GM13977 (cell line): ENCODE results near the gene TEAD1.

Experiments used
- DNase-seq: peaks from one replicate; pipeline ENCODE4 v3.0.0; 2012; ENCODE audit warnings: low spot score
- in situ Hi-C: fragments of 300-500 bp; cut with MboI; formaldehyde crosslinking; loops from one replicate; pipeline ENCODE4 v1.12.0; 2022; ENCODE audit warnings: low sequenced_read_pairs, low pct_unique_long_range_greater_than_20kb, mixed read lengths, inconsistent platforms; ENCODE audit not compliant: unreplicated experiment
- TF ChIP-seq, protein P1 (sequence below): IDR thresholded peaks from 2 replicates; pipeline ENCODE4 v1.5.1; 2012; ENCODE audit warnings: mild to moderate bottlenecking, control low read depth; ENCODE audit not compliant: insufficient read depth; ENCODE audit errors: extremely low read depth, missing control alignments

The TEAD1 gene

DNA sequence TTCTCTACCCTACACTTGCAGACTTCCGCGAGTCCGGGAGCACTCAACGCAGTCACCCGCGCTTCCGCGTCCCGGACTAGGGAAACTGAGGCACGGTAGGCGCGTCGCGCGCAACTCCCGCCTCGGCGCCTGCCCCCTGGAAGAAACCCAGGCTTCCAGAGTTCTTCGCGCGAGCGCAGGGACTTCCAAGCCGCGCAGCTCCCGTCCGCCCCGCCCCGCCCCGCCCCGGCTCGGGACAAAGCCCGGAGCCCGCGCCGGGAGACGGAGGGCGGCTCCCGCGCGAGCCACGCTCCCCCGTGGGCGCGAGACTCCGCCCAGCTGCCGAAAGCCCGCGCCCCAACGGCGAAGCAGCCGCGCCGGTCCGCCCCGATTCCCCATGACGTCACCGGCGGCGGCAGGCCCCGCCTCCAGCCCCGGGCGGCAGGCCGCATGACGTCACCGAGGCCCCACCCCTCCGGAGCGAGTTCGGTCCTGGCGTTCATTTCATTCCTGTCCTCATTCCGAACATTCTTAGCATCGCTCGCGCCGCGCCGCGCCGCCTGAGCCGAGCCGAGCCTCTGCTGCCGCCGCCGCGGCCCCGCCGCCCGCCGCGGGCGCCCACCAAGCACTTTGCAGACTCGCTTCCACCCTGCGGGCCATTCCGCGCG is at the start of gene TEAD1:
TSS of gene TEAD1 (plus strand) at position 498 of the 647 bp plus-strand sequence.
- in situ Hi-C loops: no loop called here
- TF ChIP-seq, protein P1, sequence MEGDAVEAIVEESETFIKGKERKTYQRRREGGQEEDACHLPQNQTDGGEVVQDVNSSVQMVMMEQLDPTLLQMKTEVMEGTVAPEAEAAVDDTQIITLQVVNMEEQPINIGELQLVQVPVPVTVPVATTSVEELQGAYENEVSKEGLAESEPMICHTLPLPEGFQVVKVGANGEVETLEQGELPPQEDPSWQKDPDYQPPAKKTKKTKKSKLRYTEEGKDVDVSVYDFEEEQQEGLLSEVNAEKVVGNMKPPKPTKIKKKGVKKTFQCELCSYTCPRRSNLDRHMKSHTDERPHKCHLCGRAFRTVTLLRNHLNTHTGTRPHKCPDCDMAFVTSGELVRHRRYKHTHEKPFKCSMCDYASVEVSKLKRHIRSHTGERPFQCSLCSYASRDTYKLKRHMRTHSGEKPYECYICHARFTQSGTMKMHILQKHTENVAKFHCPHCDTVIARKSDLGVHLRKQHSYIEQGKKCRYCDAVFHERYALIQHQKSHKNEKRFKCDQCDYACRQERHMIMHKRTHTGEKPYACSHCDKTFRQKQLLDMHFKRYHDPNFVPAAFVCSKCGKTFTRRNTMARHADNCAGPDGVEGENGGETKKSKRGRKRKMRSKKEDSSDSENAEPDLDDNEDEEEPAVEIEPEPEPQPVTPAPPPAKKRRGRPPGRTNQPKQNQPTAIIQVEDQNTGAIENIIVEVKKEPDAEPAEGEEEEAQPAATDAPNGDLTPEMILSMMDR: no peak
- peak; percentile 93 for DNase-seq

DNA sequence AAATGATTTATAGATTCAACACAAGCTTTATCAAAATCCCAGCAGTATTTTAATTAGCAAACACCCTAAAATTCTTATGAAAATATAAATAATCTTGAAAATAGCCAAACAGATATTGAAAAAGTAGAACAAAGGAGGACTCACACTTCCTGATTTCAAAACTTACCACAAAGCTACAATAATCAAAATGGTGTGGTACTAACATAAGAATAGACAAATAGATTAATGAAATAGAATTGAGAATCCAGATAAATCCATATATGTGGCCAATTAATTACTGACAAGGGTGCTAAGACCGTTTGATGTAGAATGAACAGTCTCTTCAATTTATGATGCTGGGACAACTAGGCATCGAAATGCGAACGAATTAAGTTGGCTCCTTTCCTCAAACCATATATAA is 49.6 kb upstream of the TEAD1 start:
- in situ Hi-C loops: loop anchor here (25.0 kb wide), 1 partner anchor 263 kb away; no protein-coding TSS in a partner anchor
- TF ChIP-seq, protein P1: no peak
- DNase-seq: no peak

DNA sequence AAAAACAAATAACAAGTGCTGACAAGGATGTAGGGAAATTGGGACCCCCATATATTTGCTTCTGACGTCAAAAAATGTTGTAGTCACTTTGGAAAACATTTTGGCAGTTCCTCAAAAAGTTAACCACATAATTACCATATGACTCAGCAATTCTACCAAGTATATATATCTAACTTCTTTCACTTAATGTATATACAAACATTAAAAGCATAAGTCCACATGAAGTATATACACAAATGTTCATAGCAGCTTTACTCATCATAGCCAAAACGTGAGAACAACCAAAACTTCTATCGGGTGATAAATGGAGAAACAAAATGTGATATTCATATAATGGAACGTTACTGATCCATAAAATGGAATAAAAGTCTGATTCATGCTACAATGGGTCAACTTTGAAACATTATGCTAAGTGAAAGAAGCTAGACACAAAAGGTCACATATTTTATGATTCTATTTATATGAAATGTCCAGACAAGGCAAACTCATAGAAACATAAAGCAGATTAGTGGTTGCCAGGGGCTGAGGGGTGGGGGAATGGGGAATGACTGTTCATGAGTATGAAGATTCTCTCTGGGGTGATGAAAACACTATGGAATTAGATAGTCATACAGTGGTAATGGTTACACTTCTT is 48.7 kb upstream of the TEAD1 start:
- in situ Hi-C loops: no loop called here
- TF ChIP-seq, protein P1: no peak
- no peak for DNase-seq

DNA sequence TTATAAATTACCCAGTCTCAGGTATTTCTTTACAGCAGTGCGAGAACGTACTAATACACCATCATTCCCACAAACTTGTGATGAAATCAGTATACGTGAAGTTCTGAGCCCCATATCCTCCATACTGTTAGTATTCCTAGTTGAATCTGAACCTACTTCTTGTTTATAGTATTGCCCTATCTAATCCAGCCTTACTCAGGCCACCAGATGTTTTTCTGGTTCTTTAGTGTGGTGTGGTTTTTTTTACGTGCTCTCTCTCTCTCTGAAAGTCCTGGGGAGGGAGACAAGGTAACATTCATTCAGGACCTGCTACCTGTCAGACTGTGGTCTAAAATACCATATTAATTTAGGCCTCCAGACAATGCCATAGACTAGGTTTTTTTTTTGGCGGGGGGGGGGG is 47.6 kb upstream of the TEAD1 start:
- TF ChIP-seq, protein P1: no peak
- in situ Hi-C loops: no loop called here
- no peak for DNase-seq

DNA sequence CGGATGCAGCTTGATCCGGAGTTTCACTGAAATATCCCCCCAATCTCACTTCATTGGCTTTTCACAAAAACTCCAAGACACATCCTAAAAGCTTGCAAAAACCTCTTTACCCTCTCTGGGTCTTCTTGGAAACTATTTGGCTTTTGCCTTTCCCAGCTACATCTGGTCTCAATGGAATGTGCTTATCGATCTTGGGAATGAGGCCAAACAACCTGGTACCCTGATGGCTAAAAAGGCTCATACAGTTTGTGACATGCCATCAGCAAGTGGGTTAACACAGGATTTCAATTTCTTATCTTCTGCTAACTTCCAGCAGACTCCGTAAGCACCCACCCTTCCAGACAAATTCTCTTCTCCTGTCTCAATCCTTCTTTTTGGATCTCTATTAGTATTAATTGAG is 45.9 kb upstream of the TEAD1 start:
- DNase-seq: no peak
- in situ Hi-C loops: no loop called here
- TF ChIP-seq, protein P1: no peak

DNA sequence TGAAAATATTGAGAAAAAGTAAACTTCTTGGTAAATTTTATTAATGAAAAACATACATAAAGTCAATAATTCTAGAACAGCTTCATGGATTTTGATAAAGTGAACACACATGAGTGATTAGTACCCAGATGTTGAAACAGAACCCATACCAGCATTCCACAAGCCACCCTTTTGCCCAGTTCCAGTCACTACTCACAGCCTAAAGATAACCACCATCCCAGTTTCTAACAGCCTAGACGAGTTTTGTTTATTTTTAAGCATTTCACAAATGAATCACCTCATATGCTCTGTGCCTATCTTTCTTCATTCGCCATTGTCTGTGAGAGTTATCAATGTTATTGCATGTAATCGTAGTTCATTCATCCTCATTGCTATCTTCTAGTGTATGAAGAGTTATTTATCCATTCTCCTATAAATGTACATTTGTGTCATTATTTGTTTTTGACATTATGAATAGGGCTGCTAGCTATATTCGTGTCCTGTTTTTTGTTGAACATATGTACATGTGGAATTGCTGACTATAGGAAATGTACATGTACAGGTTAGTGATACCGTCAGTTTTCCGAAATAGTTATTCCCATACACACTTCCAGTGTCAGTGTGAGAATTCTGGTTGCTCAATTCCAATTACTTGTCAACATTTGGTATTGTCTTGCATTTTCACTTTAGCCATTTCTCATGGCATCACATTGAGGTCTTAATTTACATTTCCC is 44.5 kb upstream of the TEAD1 start:
- DNase-seq: no peak
- in situ Hi-C loops: no loop called here
- TF ChIP-seq, protein P1: no peak
